Measurements from ENCODE around the gene TMEM272.

Gene TMEM272

DNA sequence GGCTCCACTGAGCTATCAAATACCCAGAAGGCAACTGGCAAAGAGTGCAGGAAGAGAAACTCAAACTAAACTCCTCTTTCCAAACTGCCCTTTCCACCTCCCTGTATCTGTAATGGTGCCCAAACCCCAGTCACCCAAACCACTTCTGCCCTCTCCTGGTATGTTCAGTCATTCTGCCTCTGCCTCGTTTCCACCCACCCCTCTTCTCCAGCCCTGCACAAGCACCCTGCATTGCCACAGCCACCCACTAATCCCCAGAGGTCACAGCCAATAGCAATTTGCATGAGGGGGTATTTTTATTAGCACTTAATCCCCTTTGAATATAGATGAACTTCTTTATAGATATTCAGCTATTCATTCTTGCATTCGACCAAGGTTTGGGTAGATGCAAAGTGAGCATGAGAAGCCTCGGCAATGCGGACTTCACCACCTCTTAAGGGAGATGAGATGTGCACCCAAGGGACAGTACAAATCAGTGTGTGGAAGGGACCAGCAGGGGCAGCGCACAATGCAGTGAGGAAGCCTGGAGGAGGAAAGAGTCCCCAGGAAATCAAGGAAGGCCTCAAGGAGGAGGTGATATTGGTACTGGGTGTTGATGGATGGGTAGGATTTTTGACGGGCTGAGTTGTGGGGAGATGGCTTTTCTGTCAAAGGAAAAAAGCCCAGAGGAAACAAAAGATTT lies 12.4 kb downstream of the TMEM272 start:
- DNase-seq: no peak
- Histone ChIP-seq H3K4me3 (ENCODE audit: low read depth, low read length) (no peak overlapping the region), H3K36me3 (replicated peaks) (no peaks in the 10 kb centered on the region), H3K27me3 (replicated peaks) (no peaks in the 10 kb centered on the region), H3K27ac (no peak overlapping the region)
- in situ Hi-C loops (cut with HindIII; ENCODE audit: low pct_ligation_motif_present, low sequenced_read_pairs): no loop called here
- TF ChIP-seq, protein P1, sequence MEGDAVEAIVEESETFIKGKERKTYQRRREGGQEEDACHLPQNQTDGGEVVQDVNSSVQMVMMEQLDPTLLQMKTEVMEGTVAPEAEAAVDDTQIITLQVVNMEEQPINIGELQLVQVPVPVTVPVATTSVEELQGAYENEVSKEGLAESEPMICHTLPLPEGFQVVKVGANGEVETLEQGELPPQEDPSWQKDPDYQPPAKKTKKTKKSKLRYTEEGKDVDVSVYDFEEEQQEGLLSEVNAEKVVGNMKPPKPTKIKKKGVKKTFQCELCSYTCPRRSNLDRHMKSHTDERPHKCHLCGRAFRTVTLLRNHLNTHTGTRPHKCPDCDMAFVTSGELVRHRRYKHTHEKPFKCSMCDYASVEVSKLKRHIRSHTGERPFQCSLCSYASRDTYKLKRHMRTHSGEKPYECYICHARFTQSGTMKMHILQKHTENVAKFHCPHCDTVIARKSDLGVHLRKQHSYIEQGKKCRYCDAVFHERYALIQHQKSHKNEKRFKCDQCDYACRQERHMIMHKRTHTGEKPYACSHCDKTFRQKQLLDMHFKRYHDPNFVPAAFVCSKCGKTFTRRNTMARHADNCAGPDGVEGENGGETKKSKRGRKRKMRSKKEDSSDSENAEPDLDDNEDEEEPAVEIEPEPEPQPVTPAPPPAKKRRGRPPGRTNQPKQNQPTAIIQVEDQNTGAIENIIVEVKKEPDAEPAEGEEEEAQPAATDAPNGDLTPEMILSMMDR (IDR thresholded peaks at IDR 0.05; ENCODE audit: low read depth, low read length, missing control alignments): peak; percentile 60

DNA sequence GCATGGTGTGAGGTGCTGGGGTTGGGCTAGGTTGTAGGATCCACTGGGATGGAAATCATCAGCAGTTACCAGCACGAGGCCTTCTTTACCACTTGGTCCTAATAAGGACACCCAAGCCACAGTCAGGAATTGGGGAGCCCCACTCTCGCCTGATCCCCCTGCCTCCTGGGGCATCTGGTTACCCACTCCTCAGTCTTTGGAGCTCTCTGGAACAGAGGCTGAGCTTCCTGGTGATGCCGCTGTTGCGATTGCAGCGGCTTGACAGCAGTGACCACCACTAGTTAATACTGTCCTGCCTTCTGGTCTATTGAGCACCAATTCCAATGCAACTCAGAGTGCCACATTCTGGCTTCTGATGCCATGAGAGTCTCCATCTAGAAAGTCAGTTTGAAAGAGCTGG lies 13.5 kb downstream of the TMEM272 start:
- no peak for DNase-seq
- Histone ChIP-seq H3K4me3 (ENCODE audit: low read depth, low read length) (no peak overlapping the region), H3K27me3 (replicated peaks) (peaks cover 5% of the 10 kb centered on the region), H3K27ac (no peak overlapping the region), H3K36me3 (replicated peaks) (no peaks in the 10 kb centered on the region)
- in situ Hi-C loops (cut with HindIII; ENCODE audit: low pct_ligation_motif_present, low sequenced_read_pairs): no loop called here
- TF ChIP-seq, protein P1 (IDR thresholded peaks at IDR 0.05; ENCODE audit: low read depth, low read length, missing control alignments): no peak

DNA sequence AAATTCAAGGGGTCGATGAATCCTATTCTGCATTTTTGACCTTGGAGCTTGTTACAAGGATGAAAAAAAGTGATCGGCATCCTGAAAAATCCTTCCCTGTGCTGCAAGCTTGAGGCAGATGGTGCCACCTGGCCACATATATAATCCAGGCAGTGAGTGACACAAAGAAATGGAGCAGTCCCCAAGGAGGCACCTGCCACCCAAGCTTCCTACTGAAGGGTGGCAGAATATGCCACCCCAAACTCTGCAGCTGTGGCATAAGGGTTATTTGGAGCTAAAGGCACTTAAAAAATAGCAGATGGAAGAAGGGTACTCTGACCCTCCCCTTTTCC lies 15.4 kb downstream of the TMEM272 start:
- H3K27me3 ChIP-seq (replicated peaks): peaks cover 5% of the 10 kb centered on the region

DNA sequence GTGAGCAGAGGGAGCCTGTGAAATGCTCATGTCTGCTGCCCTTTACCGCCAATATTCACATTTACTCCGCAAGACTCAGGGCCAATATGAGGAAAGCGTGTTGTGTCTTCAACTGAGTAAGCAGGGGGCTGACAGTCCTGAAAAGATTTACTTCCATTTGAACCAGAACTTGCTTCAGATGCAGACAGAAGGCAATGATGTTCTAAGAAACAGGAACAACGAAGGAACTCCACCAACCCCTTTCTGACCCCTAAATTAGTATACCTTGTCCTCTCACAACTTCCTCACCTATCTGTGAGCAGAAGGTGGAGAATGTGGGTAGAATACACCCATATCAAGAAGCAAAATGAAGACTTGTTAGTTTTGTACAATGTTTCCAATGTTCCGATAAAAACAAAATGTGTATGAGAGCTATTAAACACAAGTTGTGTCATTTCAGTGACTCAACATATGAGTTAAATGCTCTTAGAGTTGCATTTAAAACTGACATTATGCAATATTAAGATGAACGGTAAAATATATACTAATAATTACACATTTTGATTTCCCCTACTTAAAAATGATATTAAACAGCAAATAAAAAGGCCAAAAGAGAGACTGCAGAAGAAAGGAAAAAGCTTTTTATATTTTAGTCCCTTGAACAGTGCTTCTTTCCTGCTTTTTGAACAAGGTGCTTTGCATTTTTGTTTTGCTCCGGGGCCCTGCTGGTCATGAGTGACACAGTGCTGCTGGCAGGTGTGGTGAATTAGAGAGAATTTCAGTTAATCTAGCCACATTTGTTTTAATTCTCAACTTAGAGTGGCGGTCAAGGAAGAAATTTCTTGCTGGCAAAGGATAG lies 16.0 kb downstream of the TMEM272 start:
- Histone ChIP-seq H3K27me3 (replicated peaks) (peaks cover 5% of the 10 kb centered on the region), H3K4me3 (ENCODE audit: low read depth, low read length) (no peak overlapping the region), H3K36me3 (replicated peaks) (no peaks in the 10 kb centered on the region), H3K27ac (no peak overlapping the region)
- TF ChIP-seq, protein P1 (IDR thresholded peaks at IDR 0.05; ENCODE audit: low read depth, low read length, missing control alignments): no peak
- DNase-seq: no peak
- in situ Hi-C loops (cut with HindIII; ENCODE audit: low pct_ligation_motif_present, low sequenced_read_pairs): no loop called here

More for the DNA sequence above, 15.4 kb downstream of the TMEM272 start:
- no peak overlapping the region for H3K4me3 ChIP-seq (ENCODE audit: low read depth, low read length)
- H3K27ac ChIP-seq: no peak overlapping the region
- H3K36me3 ChIP-seq (replicated peaks): no peaks in the 10 kb centered on the region
- in situ Hi-C loops (cut with HindIII; ENCODE audit: low pct_ligation_motif_present, low sequenced_read_pairs): no loop called here
- DNase-seq: no peak
- TF ChIP-seq, protein P1 (IDR thresholded peaks at IDR 0.05; ENCODE audit: low read depth, low read length, missing control alignments): no peak

DNA sequence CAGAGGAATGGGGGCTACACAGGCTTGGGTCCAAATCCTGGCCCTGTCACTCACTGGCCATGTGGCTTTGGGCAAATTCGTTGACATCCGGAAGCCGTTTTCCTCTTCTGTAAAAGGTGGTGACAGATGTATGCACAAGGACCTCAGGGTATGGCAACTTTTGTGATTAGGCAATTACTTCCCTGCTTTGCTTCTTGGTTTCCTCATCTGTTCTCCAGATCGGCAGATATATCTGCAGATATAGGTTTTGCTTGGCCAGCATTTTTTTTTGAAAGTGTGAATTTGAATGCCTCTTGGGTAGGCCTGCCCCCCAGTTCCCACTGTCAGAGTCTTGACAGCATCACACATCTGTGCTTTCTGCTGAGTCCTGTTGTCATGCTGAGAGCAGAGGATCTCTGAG lies 17.7 kb downstream of the TMEM272 start:
- no peak for DNase-seq
- no peak overlapping the region for H3K4me3 ChIP-seq (ENCODE audit: low read depth, low read length)
- in situ Hi-C loops (cut with HindIII; ENCODE audit: low pct_ligation_motif_present, low sequenced_read_pairs): no loop called here
- peaks cover 5% of the 10 kb centered on the region for H3K27me3 ChIP-seq (replicated peaks)
- no peaks in the 10 kb centered on the region for H3K36me3 ChIP-seq (replicated peaks)
- TF ChIP-seq, protein P1 (IDR thresholded peaks at IDR 0.05; ENCODE audit: low read depth, low read length, missing control alignments): no peak
- no peak overlapping the region for H3K27ac ChIP-seq

Data from brain microvascular endothelial cell (primary cell).